Measurements from ENCODE around the gene MAP2K3.

Gene MAP2K3

GRCh38 chr17:21351366-21352065, 67.0 kb downstream of the MAP2K3 start:
- Histone ChIP-seq H3K4ac (ENCODE audit: low read depth in 1 of 2, low read length in 2 of 2) (no peak overlapping the region), H3K18ac (ENCODE audit: low read depth in 1 of 2, low read length in 2 of 2) (no peak overlapping the region), H2BK5ac (ENCODE audit: low read depth, low read length, poor library complexity, severe bottlenecking) (no peak overlapping the region), H2BK15ac (ENCODE audit: low read depth, poor library complexity, severe bottlenecking) (no peak overlapping the region), H3K14ac (ENCODE audit: low read length in 2 of 2) (no peak overlapping the region), H3K9me3 (ENCODE audit: control insufficient read depth, low read length) (no peaks in the 10 kb centered on the region), H4K91ac (ENCODE audit: low read length) (no peak overlapping the region), H2BK12ac (ENCODE audit: low read length in 2 of 2) (no peak overlapping the region), H3K23ac (ENCODE audit: low read length in 2 of 2) (no peak overlapping the region), H3K9ac (ENCODE audit: low read length) (no peak overlapping the region), H3K27ac (ENCODE audit: low read length, poor library complexity, severe bottlenecking) (no peak overlapping the region), H3K4me1 (ENCODE audit: control insufficient read depth, insufficient read depth, low read depth, low read length) (no peaks in the 10 kb centered on the region), H3K27me3 (ENCODE audit: control insufficient read depth in 1 of 2, insufficient read depth in 1 of 2, low read length in 2 of 2) (peaks cover 0 to 8% of the 10 kb centered on the region in 2 experiments), H2BK120ac (ENCODE audit: low read depth, low read length) (no peak overlapping the region), H3K79me1 (replicated peaks; ENCODE audit: low read length, poor library complexity, severe bottlenecking) (no peaks in the 10 kb centered on the region), H4K8ac (ENCODE audit: low read length) (no peak overlapping the region), H3K4me2 (ENCODE audit: low read length, poor library complexity, severe bottlenecking) (no peak overlapping the region), H2AK5ac (ENCODE audit: low read length, severe bottlenecking) (no peak overlapping the region), H3K4me3 (ENCODE audit: insufficient read depth in 1 of 2, low read depth in 1 of 2, low read length in 2 of 2) (no peak overlapping the region), H3K36me3 (ENCODE audit: control insufficient read depth in 1 of 2, insufficient read depth in 2 of 2, low read depth in 1 of 2, low read length in 2 of 2) (no peaks in the 10 kb centered on the region), H2AFZ (ENCODE audit: low read depth, low read length) (no peak overlapping the region)
- WGBS: 62% methylated on average over 3 of the region's 3 CpGs
- no peak for DNase-seq

- Histone ChIP-seq H2BK120ac (ENCODE audit: low read depth, low read length) (no peak overlapping the region), H3K36me3 (ENCODE audit: control insufficient read depth in 1 of 2, insufficient read depth in 2 of 2, low read depth in 1 of 2, low read length in 2 of 2) (peaks cover 0 to 2% of the 10 kb centered on the region in 2 experiments)
- WGBS: 92% methylated on average over 23 of the region's 23 CpGs
These were observed 67.9 kb downstream of the MAP2K3 start for GRCh38 chr17:21352221-21352980.

GRCh38 chr17:21352981-21353265, 68.4 kb downstream of the MAP2K3 start:
- H2AK5ac ChIP-seq (ENCODE audit: low read length, severe bottlenecking): no peak overlapping the region
- no peak overlapping the region for H3K18ac ChIP-seq (ENCODE audit: low read depth in 1 of 2, low read length in 2 of 2)
- no peak overlapping the region for H3K14ac ChIP-seq (ENCODE audit: low read length in 2 of 2)
- no peak overlapping the region for H2BK5ac ChIP-seq (ENCODE audit: low read depth, low read length, poor library complexity, severe bottlenecking)
- H4K91ac ChIP-seq (ENCODE audit: low read length): no peak overlapping the region
- WGBS: 91% methylated on average over 8 of the region's 8 CpGs
- H3K4me2 ChIP-seq (ENCODE audit: low read length, poor library complexity, severe bottlenecking): no peak overlapping the region
- H3K9me3 ChIP-seq (ENCODE audit: control insufficient read depth, low read length): no peaks in the 10 kb centered on the region
- H2BK12ac ChIP-seq (ENCODE audit: low read length in 2 of 2): no peak overlapping the region
- H3K4me3 ChIP-seq (ENCODE audit: insufficient read depth in 1 of 2, low read depth in 1 of 2, low read length in 2 of 2): no peak overlapping the region
- no peak overlapping the region for H2BK15ac ChIP-seq (ENCODE audit: low read depth, poor library complexity, severe bottlenecking)
- no peak overlapping the region for H2AFZ ChIP-seq (ENCODE audit: low read depth, low read length)
- no peak overlapping the region for H3K23ac ChIP-seq (ENCODE audit: low read length in 2 of 2)
- no peak overlapping the region for H2BK120ac ChIP-seq (ENCODE audit: low read depth, low read length)
- no peak overlapping the region for H3K27ac ChIP-seq (ENCODE audit: low read length, poor library complexity, severe bottlenecking)
- no peaks in the 10 kb centered on the region for H3K79me1 ChIP-seq (replicated peaks; ENCODE audit: low read length, poor library complexity, severe bottlenecking)
- no peak overlapping the region for H3K9ac ChIP-seq (ENCODE audit: low read length)
- H3K4ac ChIP-seq (ENCODE audit: low read depth in 1 of 2, low read length in 2 of 2): no peak overlapping the region
- H3K27me3 ChIP-seq (ENCODE audit: control insufficient read depth in 1 of 2, insufficient read depth in 1 of 2, low read length in 2 of 2): peaks cover 0 to 17% of the 10 kb centered on the region in 2 experiments
- DNase-seq: no peak
- H3K36me3 ChIP-seq (ENCODE audit: control insufficient read depth in 1 of 2, insufficient read depth in 2 of 2, low read depth in 1 of 2, low read length in 2 of 2): peaks cover 0 to 4% of the 10 kb centered on the region in 2 experiments
- no peaks in the 10 kb centered on the region for H3K4me1 ChIP-seq (ENCODE audit: control insufficient read depth, insufficient read depth, low read depth, low read length)
- no peak overlapping the region for H4K8ac ChIP-seq (ENCODE audit: low read length)

More at GRCh38 chr17:21352221-21352980, 67.9 kb downstream of the MAP2K3 start:
- H4K8ac ChIP-seq (ENCODE audit: low read length): no peak overlapping the region
- H2BK15ac ChIP-seq (ENCODE audit: low read depth, poor library complexity, severe bottlenecking): no peak overlapping the region
- no peak overlapping the region for H2AK5ac ChIP-seq (ENCODE audit: low read length, severe bottlenecking)
- no peak overlapping the region for H3K4me3 ChIP-seq (ENCODE audit: insufficient read depth in 1 of 2, low read depth in 1 of 2, low read length in 2 of 2)
- no peaks in the 10 kb centered on the region for H3K9me3 ChIP-seq (ENCODE audit: control insufficient read depth, low read length)
- H3K23ac ChIP-seq (ENCODE audit: low read length in 2 of 2): no peak overlapping the region
- H3K27me3 ChIP-seq (ENCODE audit: control insufficient read depth in 1 of 2, insufficient read depth in 1 of 2, low read length in 2 of 2): peaks cover 0 to 12% of the 10 kb centered on the region in 2 experiments
- no peak overlapping the region for H3K4me2 ChIP-seq (ENCODE audit: low read length, poor library complexity, severe bottlenecking)
- no peak overlapping the region for H2BK12ac ChIP-seq (ENCODE audit: low read length in 2 of 2)
- H2AFZ ChIP-seq (ENCODE audit: low read depth, low read length): no peak overlapping the region
- no peak overlapping the region for H3K4ac ChIP-seq (ENCODE audit: low read depth in 1 of 2, low read length in 2 of 2)
- H3K79me1 ChIP-seq (replicated peaks; ENCODE audit: low read length, poor library complexity, severe bottlenecking): no peaks in the 10 kb centered on the region
- H2BK5ac ChIP-seq (ENCODE audit: low read depth, low read length, poor library complexity, severe bottlenecking): no peak overlapping the region
- no peak overlapping the region for H4K91ac ChIP-seq (ENCODE audit: low read length)
- no peak overlapping the region for H3K27ac ChIP-seq (ENCODE audit: low read length, poor library complexity, severe bottlenecking)
- H3K18ac ChIP-seq (ENCODE audit: low read depth in 1 of 2, low read length in 2 of 2): no peak overlapping the region
- DNase-seq: no peak
- peak overlapping the region in 1 of 2 experiments; percentile 29 for H3K14ac ChIP-seq (ENCODE audit: low read length in 2 of 2)
- no peak overlapping the region for H3K9ac ChIP-seq (ENCODE audit: low read length)
- H3K4me1 ChIP-seq (ENCODE audit: control insufficient read depth, insufficient read depth, low read depth, low read length): no peaks in the 10 kb centered on the region

- Histone ChIP-seq H4K8ac (ENCODE audit: low read length) (no peak overlapping the region), H3K18ac (ENCODE audit: low read depth in 1 of 2, low read length in 2 of 2) (no peak overlapping the region), H2BK5ac (ENCODE audit: low read depth, low read length, poor library complexity, severe bottlenecking) (no peak overlapping the region), H3K14ac (ENCODE audit: low read length in 2 of 2) (no peak overlapping the region), H2BK15ac (ENCODE audit: low read depth, poor library complexity, severe bottlenecking) (no peak overlapping the region), H3K4me3 (ENCODE audit: insufficient read depth in 1 of 2, low read depth in 1 of 2, low read length in 2 of 2) (no peak overlapping the region), H2BK12ac (ENCODE audit: low read length in 2 of 2) (no peak overlapping the region), H4K91ac (ENCODE audit: low read length) (no peak overlapping the region), H3K9me3 (ENCODE audit: control insufficient read depth, low read length) (no peaks in the 10 kb centered on the region), H2AFZ (ENCODE audit: low read depth, low read length) (no peak overlapping the region), H3K27ac (ENCODE audit: low read length, poor library complexity, severe bottlenecking) (no peak overlapping the region), H3K9ac (ENCODE audit: low read length) (peak overlapping the region; percentile 24), H2AK5ac (ENCODE audit: low read length, severe bottlenecking) (no peak overlapping the region), H3K27me3 (ENCODE audit: control insufficient read depth in 1 of 2, insufficient read depth in 1 of 2, low read length in 2 of 2) (peaks cover 0 to 21% of the 10 kb centered on the region in 2 experiments), H2BK120ac (ENCODE audit: low read depth, low read length) (no peak overlapping the region), H3K4me1 (ENCODE audit: control insufficient read depth, insufficient read depth, low read depth, low read length) (no peaks in the 10 kb centered on the region), H3K4me2 (ENCODE audit: low read length, poor library complexity, severe bottlenecking) (no peak overlapping the region), H3K79me1 (replicated peaks; ENCODE audit: low read length, poor library complexity, severe bottlenecking) (no peaks in the 10 kb centered on the region), H3K36me3 (ENCODE audit: control insufficient read depth in 1 of 2, insufficient read depth in 2 of 2, low read depth in 1 of 2, low read length in 2 of 2) (peaks cover 0 to 4% of the 10 kb centered on the region in 2 experiments), H3K23ac (ENCODE audit: low read length in 2 of 2) (no peak overlapping the region), H3K4ac (ENCODE audit: low read depth in 1 of 2, low read length in 2 of 2) (no peak overlapping the region)
- no peak for DNase-seq
- 90% methylated on average over 13 of the region's 13 CpGs for WGBS
These were observed 69.0 kb downstream of the MAP2K3 start for GRCh38 chr17:21353326-21354010.
